Stimulated activated naive CD8-positive, alpha-beta T cell treated with anti-CD3 and anti-CD28 coated beads, Interleukin-15, amount 100 ng/mL, for 72 hours (primary cell): Measurements from ENCODE around the gene FCGR3B.
"Not testable (repeated sequence)": the region's sequence is repeated elsewhere in the genome, so short reads cannot be mapped to it uniquely, and the experiment has no call there.

ENCODE experiments used
- ATAC-seq: fragments of 150-1000 bp; cut with Tn5 transposase; 2 replicates; pipeline ENCODE4 v1.10.0; 2021; ENCODE audit warnings: mild to moderate bottlenecking, moderate library complexity
- DNase-seq, 2 donors: peaks; one replicate each; pipeline ENCODE4 v3.0.0; 2021 to 2022
- H3K27ac Mint-ChIP-seq, 2 donors: one replicate each; pipeline ENCODE4 v1.8.0; 2022; ENCODE audit warnings: mild to moderate bottlenecking in 2 of 2, mixed read lengths in 2 of 2, moderate library complexity in 2 of 2
- H3K27me3 Mint-ChIP-seq: one replicate; pipeline ENCODE4 v1.8.0; 2022; ENCODE audit warnings: mixed read lengths
- H3K4me1 Mint-ChIP-seq: one replicate; pipeline ENCODE4 v1.8.0; 2022; ENCODE audit warnings: mild to moderate bottlenecking, mixed read lengths
- H3K4me3 Mint-ChIP-seq, 2 donors: one replicate each; pipeline ENCODE4 v1.8.0; 2022; ENCODE audit warnings: mild to moderate bottlenecking in 2 of 2, mixed read lengths in 2 of 2, moderate library complexity in 1 of 2
- H3K9me3 Mint-ChIP-seq, 2 donors: one replicate each; pipeline ENCODE4 v1.8.0; 2022; ENCODE audit warnings: mixed read lengths in 2 of 2

Gene FCGR3B

DNA sequence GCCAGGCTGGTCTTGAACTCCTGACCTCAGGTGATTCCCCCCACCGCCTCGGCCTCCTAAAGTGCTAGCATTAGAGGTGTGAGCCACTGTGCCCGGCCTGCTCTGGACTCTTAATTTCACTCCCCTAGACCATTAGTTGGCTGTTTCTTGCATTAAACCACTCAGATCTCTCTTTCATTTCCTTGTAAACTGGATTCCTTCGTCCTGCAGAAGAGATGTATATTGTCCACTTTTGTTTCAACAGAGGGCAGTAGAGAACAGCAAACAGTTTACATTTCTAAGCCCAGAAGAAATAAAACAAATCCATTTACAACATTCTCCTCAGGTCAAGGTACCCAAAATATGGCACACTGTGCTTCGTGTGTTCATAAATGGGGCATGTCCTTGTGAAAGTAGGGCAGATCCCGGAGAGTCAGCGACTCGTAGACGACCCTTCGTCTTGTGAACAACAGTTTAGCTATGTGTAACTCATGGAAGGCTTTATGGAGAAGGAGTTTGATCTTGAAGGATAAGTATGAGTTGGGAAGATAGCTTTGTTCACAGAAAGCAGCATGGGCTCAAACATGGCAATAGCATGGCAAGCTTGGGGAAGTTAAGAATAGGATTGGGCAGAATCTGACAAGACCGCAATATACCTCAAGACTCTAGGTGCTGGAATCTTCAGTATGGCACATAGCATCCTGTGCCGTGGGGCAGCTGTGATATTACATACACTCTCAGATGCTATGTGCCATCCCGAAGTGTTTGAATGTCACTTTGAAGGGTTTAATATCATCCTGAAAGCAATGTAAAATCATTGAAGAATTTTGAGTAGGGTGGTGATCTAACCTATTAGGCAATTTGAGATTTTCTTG lies 16.8 kb upstream of the FCGR3B start:
- H3K4me1 Mint-ChIP-seq = not testable (repeated sequence)
- peak; percentile 72 for ATAC-seq

GRCh38 chr1:161644855-161645254 lies 13.9 kb upstream of the FCGR3B start:
- H3K27me3 Mint-ChIP-seq = peaks cover 26% of the 10 kb centered on the region
- H3K4me3 Mint-ChIP-seq = not testable (repeated sequence)

More for the DNA sequence above, 16.8 kb upstream of the FCGR3B start:
- H3K9me3 Mint-ChIP-seq, H3K27ac Mint-ChIP-seq, DNase-seq, H3K4me3 Mint-ChIP-seq: not testable (repeated sequence)
- H3K27me3 Mint-ChIP-seq = peaks cover 36% of the 10 kb centered on the region

DNA sequence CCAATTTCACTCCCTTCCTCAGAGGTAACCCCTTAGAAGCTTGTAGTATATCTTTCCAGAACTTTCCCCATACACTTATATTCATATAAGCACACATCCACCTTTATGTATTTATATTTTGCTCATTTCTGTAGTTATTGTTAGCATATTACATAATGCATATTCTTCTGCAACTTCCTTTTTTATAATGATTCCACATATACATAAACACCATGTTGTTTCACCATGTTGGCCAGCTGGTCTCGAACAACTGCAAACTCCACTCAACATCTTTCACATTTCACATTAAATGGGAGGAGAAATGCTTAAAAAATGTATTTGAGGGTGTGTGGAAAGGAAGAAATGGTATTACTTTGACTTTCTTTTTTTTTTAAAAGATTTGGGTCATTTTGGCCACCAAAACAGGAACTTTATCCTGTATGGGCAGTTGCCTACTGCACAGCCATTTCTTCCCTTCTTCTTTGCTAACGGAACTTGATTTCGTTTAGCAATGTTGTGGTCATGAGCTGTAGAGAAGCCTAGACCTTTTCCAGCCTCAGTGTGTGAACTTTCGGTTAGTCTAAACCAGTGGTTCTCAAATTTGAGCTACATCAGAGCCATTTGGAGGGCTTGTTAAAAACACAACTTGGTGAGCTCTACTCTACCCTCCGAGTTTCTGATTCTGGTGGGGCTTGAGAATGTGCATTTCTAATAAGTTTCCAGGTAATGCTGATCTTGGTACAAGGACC lies 12.7 kb upstream of the FCGR3B start:
- H3K4me1 Mint-ChIP-seq = peaks cover 14% of the 10 kb centered on the region
- peaks cover 26% of the 10 kb centered on the region for H3K27me3 Mint-ChIP-seq
- ATAC-seq, DNase-seq, H3K27ac Mint-ChIP-seq, H3K9me3 Mint-ChIP-seq, H3K4me3 Mint-ChIP-seq: not testable (repeated sequence)

More at GRCh38 chr1:161644855-161645254, 13.9 kb upstream of the FCGR3B start:
- H3K9me3 Mint-ChIP-seq, ATAC-seq, H3K27ac Mint-ChIP-seq, DNase-seq: not testable (repeated sequence)
- peaks cover 14% of the 10 kb centered on the region for H3K4me1 Mint-ChIP-seq

DNA sequence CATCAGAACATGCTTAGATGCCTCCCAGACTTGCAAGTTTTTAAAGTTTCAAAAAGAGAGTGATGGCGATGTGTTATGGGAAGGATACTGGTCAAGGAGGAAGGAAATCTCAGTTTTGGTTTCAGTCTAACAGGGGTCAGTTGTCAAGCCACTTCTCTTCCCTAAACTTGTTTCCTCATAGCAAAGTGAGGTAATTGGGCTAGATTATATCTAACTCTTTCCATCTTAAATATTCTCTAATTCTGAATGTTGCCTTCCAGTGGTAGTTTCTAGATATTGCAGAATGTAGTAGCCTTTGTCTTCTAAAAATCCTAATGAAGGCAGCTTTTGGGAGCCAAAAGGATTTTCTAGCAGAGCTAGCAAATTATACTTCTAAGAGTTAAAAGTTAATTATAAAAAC lies 11.7 kb upstream of the FCGR3B start:
- H3K4me3 Mint-ChIP-seq, DNase-seq, H3K9me3 Mint-ChIP-seq, H3K27ac Mint-ChIP-seq: not testable (repeated sequence)
- peak; percentile 61 for ATAC-seq
- Mint-ChIP-seq H3K4me1 (peaks cover 13% of the 10 kb centered on the region), H3K27me3 (peaks cover 24% of the 10 kb centered on the region)

GRCh38 chr1:161639203-161639602 lies 8.2 kb upstream of the FCGR3B start:
- H3K27me3 Mint-ChIP-seq, H3K27ac Mint-ChIP-seq: not testable (repeated sequence)

DNA sequence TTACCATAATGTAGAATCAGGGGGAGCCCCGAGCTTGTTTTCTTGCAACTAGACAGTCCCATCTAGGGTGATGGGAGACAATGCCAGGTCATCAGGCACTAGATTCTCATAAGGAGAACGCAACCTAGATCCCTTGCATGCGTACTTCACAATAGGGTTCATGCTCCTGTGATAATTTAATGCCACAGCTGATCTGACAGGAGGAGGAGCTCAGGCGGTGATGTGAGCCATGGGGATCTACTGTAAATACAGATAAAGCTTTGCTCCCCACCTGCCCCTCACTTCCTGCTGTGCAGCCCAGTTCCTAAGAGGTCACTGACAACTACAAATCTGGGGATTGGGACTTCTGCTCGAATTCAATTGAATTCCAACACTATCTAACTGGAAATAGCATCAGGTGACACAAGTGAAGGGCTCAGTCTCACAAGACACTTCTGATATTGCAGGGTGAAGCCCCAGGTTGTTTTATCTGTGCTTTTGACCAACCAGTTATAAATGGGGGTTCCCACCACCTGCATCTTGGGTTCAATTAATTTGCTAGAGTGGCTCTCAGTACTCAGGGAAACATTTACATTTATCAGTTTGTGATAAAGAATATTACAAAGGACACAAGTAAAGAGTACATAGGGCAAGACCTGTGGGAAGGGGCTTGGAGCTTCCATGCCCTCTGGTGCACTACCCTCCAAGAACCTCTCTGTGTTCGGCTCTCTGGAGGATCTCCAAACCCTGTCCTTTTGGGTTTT lies 7.4 kb upstream of the FCGR3B start:
- DNase-seq, H3K9me3 Mint-ChIP-seq, H3K27ac Mint-ChIP-seq, H3K27me3 Mint-ChIP-seq, ATAC-seq, H3K4me3 Mint-ChIP-seq: not testable (repeated sequence)
- H3K4me1 Mint-ChIP-seq = peaks cover 27% of the 10 kb centered on the region

More at GRCh38 chr1:161639203-161639602, 8.2 kb upstream of the FCGR3B start:
- not testable (repeated sequence) for DNase-seq, H3K4me3 Mint-ChIP-seq, ATAC-seq, H3K9me3 Mint-ChIP-seq
- peaks cover 27% of the 10 kb centered on the region for H3K4me1 Mint-ChIP-seq

DNA sequence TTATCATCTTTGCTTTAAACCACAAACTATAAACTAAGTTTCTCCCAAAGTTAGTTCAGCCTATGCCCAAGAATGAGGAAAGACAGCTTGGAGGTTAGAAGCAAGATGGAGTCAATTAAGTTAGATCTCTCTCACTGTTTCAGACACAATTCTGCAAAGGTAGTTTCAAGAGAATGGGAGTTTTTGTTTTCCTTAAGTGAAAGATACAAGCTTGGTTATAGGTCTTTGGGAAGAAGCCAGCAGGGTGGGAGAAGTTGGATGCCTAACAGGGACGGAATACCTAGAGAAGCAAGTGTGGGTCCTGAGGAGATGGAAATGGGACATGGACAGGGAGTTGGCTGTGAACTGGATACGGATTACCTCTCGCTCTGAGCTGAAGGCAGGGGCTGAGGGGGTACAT lies 6.0 kb upstream of the FCGR3B start:
- DNase-seq, ATAC-seq, H3K9me3 Mint-ChIP-seq, H3K4me3 Mint-ChIP-seq, H3K27me3 Mint-ChIP-seq: not testable (repeated sequence)
- Mint-ChIP-seq H3K27ac (peak overlapping the region in 1 of 2 donors; percentile 49), H3K4me1 (peaks cover 20% of the 10 kb centered on the region)

GRCh38 chr1:161636189-161636782 lies 5.3 kb upstream of the FCGR3B start:
- not testable (repeated sequence) for H3K27me3 Mint-ChIP-seq, DNase-seq, H3K9me3 Mint-ChIP-seq
- peak overlapping the region; percentile 23 to 52 for H3K4me3 Mint-ChIP-seq
- peak overlapping the region in 1 of 2 donors; percentile 38 for H3K27ac Mint-ChIP-seq
- H3K4me1 Mint-ChIP-seq = peaks cover 19% of the 10 kb centered on the region
- peak; percentile 84 for ATAC-seq

GRCh38 chr1:161634993-161635392 lies 4.0 kb upstream of the FCGR3B start:
- H3K9me3 Mint-ChIP-seq, H3K27me3 Mint-ChIP-seq, H3K4me3 Mint-ChIP-seq, H3K27ac Mint-ChIP-seq, DNase-seq, ATAC-seq: not testable (repeated sequence)
- peaks cover 19% of the 10 kb centered on the region for H3K4me1 Mint-ChIP-seq

DNA sequence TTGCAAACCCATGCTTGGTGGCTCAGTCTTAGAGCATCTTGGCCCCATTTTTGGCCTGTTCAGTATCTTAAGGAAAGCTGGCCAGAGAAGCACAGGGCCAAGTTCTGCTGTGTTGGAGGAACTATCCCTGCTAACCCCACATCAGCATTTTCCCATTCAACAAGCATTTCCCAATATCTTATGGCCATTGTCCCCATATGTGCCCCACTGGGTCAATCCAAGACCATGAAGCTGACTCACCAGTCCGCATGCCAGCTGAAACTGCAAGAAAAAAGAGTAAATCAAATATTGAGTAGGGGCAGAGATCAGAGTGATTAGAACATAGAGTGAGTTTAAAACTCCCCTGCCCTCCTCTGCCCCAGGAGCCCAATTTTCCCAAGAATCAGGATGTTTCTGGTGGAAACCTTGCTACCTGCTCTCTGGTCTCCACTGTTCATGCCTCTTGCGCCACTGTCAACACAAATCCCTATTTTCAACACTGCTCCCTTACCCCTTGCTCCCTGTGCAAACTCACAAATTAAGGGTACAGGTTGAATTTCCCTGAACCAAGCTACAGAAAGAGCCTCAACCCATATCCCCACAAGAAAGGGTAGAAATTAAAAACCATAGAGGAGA lies 741 bp downstream of the FCGR3B start:
- H3K4me1 Mint-ChIP-seq = peaks cover 10% of the 10 kb centered on the region
- not testable (repeated sequence) for ATAC-seq, H3K27me3 Mint-ChIP-seq, H3K27ac Mint-ChIP-seq, DNase-seq, H3K9me3 Mint-ChIP-seq, H3K4me3 Mint-ChIP-seq

GRCh38 chr1:161626445-161627146 lies 4.4 kb downstream of the FCGR3B start:
- DNase-seq, H3K9me3 Mint-ChIP-seq, H3K27me3 Mint-ChIP-seq, H3K4me3 Mint-ChIP-seq, ATAC-seq: not testable (repeated sequence)
- peak overlapping the region in 1 of 2 donors; percentile 1 for H3K27ac Mint-ChIP-seq
- H3K4me1 Mint-ChIP-seq = peaks cover 38% of the 10 kb centered on the region

DNA sequence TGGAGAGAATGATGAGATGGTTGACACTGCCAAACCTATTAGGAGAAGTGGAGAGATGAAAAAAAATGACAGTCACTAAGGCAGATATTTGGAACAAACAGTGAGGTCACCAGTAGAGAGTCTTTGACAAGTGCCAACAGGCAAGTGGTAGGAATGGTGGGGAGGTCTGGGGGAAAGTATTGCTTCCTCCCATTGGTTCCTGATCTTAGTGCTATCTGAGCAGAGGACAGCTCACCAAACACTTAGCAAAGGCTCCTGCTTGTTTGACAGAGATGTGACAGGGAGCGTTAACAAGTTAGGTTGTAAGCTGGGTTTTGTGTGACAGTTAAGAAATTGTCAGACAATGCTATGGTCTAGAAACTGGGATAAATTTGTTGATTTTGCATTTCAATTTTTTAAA lies 6.4 kb downstream of the FCGR3B start:
- ATAC-seq, DNase-seq, H3K27me3 Mint-ChIP-seq, H3K27ac Mint-ChIP-seq, H3K4me3 Mint-ChIP-seq, H3K9me3 Mint-ChIP-seq: not testable (repeated sequence)
- H3K4me1 Mint-ChIP-seq = peaks cover 44% of the 10 kb centered on the region

GRCh38 chr1:161623401-161624051 lies 7.5 kb downstream of the FCGR3B start:
- H3K9me3 Mint-ChIP-seq, H3K27ac Mint-ChIP-seq, DNase-seq, H3K27me3 Mint-ChIP-seq: not testable (repeated sequence)
- Mint-ChIP-seq H3K4me1 (peaks cover 44% of the 10 kb centered on the region), H3K4me3 (peak overlapping the region; percentile 54 to 63)
- peak; percentile 63 for ATAC-seq

- Mint-ChIP-seq H3K27ac (peak overlapping the region; percentile 8 to 100), H3K4me3 (peak overlapping the region; percentile 93 to 95), H3K4me1 (peaks cover 44% of the 10 kb centered on the region)
- DNase-seq = peak in 1 of 2 donors; percentile 30
- not testable (repeated sequence) for H3K9me3 Mint-ChIP-seq, H3K27me3 Mint-ChIP-seq
- peak; percentile 24 for ATAC-seq
Observed at GRCh38 chr1:161622054-161622453, 8.9 kb downstream of the FCGR3B start.
